Astrocyte of the spinal cord (primary cell): ENCODE measurements around the gene PPARD.

ENCODE experiments used
- DNase-seq: peaks from one replicate; pipeline ENCODE4 v3.0.0; 2011; ENCODE audit warnings: low read depth, low spot score
- H3K4me3 ChIP-seq: 2 replicates; pipeline ENCODE4 v1.5.1; 2011; ENCODE audit warnings: low read depth, mild to moderate bottlenecking, low read length, moderate library complexity
- CTCF ChIP-seq: IDR thresholded peaks from 2 replicates; pipeline ENCODE4 v1.5.1; 2012; ENCODE audit warnings: low read depth, mild to moderate bottlenecking, low read length, inconsistent platforms
- in situ Hi-C: cut with HindIII; loops from 2 replicates; pipeline ENCODE4 v1.10.0; 2017; ENCODE audit warnings: low sequenced_read_pairs

The PPARD gene

DNA sequence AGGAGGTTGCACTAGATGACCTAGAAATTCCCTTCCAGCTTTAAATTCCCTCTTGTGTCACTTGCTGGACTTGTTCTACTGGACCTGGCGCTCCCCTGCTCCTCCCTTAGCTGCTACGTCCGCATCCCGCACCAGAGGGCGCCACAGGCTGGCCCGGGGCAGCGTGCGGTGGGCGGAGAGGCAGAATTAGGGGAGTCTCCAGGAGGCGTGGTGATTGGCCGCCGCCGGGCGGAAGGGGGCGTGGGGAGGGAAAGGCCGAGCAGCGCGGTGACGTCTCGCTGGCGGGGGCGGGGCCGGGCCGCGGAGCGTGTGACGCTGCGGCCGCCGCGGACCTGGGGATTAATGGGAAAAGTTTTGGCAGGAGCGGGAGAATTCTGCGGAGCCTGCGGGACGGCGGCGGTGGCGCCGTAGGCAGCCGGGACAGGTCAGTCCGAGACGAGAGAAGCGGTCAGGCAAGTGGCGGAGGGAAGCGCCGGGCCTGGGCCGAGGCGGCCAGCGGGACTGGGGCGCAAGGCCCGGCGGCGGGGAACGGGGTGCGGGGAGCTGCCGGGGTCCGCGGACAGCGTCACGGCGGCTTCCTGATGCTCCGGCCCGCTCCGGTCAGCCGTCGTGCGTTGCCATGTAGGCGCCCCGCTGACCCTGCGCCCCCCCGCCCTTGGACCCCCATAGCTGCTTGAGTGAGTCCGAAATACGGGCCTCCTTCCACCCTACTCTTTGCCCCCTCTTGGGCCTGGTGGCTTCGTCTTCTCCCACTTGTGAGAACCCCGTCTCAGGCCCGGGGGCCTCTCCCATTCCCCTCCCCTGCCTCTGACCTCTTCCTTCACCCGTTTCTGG lies at the start of gene PPARD:
TSS of gene PPARD (plus strand) at position 301 of the 834 bp plus-strand sequence. CDS start 68,530 bp downstream, outside the sequence.
- in situ Hi-C loops, result no loop called here

DNA sequence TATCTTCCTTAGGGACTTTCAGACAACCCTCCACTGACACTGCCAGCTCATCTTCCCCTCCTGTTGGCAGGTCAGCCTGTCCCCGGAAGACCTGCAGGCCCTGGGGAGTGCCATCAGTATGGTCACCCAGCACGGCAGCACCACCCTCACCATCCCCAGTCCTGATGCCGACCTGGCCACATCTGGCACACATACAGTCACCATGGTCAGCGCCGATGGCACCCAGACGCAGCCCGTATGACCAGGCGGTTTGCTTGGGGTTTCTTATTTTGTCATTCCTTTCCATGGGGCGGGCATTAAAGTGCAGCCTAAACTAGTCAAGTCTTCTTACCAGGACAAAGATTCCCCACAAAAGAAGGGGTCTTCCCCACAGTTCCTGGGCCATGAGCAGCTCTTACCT lies 48.7 kb upstream of the PPARD start:
- in situ Hi-C loops, result no loop called here
- H3K4me3 ChIP-seq, result no peak overlapping the region
- DNase-seq, result no peak
- no peak for TF ChIP-seq CTCF

More for the DNA sequence above, at the start of gene PPARD:
- DNase-seq, result peak; percentile 96
- TF ChIP-seq CTCF, result peak; percentile 98
- H3K4me3 ChIP-seq, result peak within 1 kb of the TSS; percentile 92

- DNase-seq, result peak; percentile 33
- TF ChIP-seq CTCF, result peak; percentile 83
- in situ Hi-C loops, result no loop called here
- no peak overlapping the region for H3K4me3 ChIP-seq
These were observed 47.9 kb upstream of the PPARD start for GRCh38 chr6:35294308-35294945.

DNA sequence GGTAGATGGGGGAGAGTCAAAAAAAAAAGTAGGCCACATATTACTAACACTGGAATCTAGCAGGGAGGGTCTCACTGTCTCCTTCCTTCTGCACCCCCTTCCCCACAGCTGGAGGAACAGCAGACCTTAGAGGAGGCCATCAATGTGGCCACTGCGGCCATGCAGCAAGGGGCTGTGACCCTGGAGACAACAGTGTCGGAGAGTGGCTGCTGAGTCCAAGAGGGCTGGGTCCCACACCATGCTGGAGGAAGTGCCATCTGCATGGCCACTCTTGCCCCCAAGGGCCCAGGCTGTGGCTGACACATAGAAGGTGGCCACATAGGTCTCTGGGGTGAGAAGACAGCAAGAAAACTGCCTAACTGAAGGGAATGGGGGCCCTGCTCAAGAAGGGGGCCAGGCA lies 47.3 kb upstream of the PPARD start:
- in situ Hi-C loops, result no loop called here
- H3K4me3 ChIP-seq, result no peak overlapping the region
- no peak for TF ChIP-seq CTCF
- no peak for DNase-seq

- TF ChIP-seq CTCF, result no peak
- in situ Hi-C loops, result no loop called here
- no peak overlapping the region for H3K4me3 ChIP-seq
- no peak for DNase-seq
These were observed 46.6 kb upstream of the PPARD start for GRCh38 chr6:35295521-35296315.

DNA sequence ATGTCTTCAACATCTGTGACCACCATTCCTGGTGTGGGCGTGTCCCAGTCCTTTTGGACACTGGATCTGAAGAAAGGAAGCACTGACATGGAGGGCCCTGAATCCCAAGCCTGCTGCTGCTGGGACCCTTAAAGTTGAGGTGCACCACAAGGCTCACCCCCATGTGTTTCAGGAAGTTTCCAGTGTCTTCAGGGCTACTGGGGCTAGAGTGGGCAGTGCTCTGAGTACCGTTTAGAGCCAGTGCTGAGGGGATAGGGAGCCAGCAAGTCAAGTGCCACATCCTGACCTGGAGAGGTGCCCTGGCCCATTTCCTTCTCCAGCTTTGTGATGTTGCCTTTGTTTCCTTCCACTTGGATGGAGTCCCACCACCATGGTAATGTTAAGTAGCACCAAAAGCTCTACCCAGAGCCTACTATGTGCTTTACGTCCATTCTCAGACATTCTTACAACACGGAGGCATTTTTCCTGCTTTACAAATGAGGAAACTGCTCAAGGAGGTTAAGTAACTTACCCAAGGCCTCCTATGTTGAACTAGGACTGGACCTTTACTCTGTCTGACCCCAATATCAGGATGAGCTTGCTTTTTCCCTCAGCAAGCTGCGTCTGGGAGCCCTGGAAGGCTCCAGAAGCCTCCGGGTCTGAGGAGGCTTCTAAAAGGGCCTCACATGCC lies 45.3 kb upstream of the PPARD start:
- no peak overlapping the region for H3K4me3 ChIP-seq
- in situ Hi-C loops, result no loop called here
- no peak for TF ChIP-seq CTCF
- no peak for DNase-seq
